ENCODE measurements around the gene FUT1.

DNA sequence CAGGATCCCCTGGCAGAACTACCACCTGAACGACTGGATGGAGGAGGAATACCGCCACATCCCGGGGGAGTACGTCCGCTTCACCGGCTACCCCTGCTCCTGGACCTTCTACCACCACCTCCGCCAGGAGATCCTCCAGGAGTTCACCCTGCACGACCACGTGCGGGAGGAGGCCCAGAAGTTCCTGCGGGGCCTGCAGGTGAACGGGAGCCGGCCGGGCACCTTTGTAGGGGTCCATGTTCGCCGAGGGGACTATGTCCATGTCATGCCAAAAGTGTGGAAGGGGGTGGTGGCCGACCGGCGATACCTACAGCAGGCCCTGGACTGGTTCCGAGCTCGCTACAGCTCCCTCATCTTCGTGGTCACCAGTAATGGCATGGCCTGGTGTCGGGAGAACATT lies 49.1 kb downstream of the FUT1 start:
- TF ChIP-seq FOXP2 (optimal IDR thresholded peaks at IDR 0.05; ENCODE audit: control extremely low read depth, extremely low read length, insufficient read depth) (no peak), POLR2AphosphoS5 (IDR thresholded peaks at IDR 0.05; ENCODE audit: borderline replicate concordance, low read depth, low read length) (no peak)

Data from SK-N-MC (cell line).